Endodermal cell (in vitro differentiated cells): Measurements from ENCODE around the gene FOXO4. TPM values are rescaled to one million over a fixed set of nuclear protein-coding genes. Genes with fewer than 3 reads are reported as not detected.

Experiments
- DNase-seq: peaks from one replicate; pipeline ENCODE4 v3.0.0-alpha.2; 2017
- H3K27ac ChIP-seq: 2 replicates; pipeline ENCODE4 v1.5.1; 2013; ENCODE audit warnings: mild to moderate bottlenecking, low read depth, low read length, moderate library complexity
- H3K27me3 ChIP-seq: 2 replicates; pipeline ENCODE4 v1.6.1; 2013; ENCODE audit warnings: mild to moderate bottlenecking, low read length, moderate library complexity; ENCODE audit not compliant: insufficient read depth, control insufficient read depth, poor library complexity, severe bottlenecking
- H3K36me3 ChIP-seq: 2 replicates; pipeline ENCODE4 v1.7.0; 2013; ENCODE audit warnings: mild to moderate bottlenecking, low read length, moderate library complexity; ENCODE audit not compliant: control insufficient read depth, insufficient read depth
- H3K4me1 ChIP-seq: one replicate; pipeline ENCODE4 v1.7.0; 2013; ENCODE audit warnings: low read length; ENCODE audit not compliant: control insufficient read depth, insufficient read depth
- H3K4me3 ChIP-seq: 2 replicates; pipeline ENCODE4 v1.5.1; 2013; ENCODE audit warnings: mild to moderate bottlenecking, low read length, moderate library complexity
- H3K9ac ChIP-seq: 2 replicates; pipeline ENCODE4 v1.6.1; 2013; ENCODE audit warnings: mild to moderate bottlenecking, low read length, moderate library complexity; ENCODE audit not compliant: poor library complexity, severe bottlenecking; ENCODE audit errors: extremely low read depth
- H3K9me3 ChIP-seq: 2 replicates; pipeline ENCODE4 v1.6.1; 2013; ENCODE audit warnings: mild to moderate bottlenecking, low read length, moderate library complexity; ENCODE audit not compliant: control insufficient read depth
- H3K27ac Mint-ChIP-seq: 2 replicates; pipeline ENCODE4 v1.8.0; 2020; ENCODE audit warnings: mixed read lengths
- H3K27me3 Mint-ChIP-seq: 2 replicates; pipeline ENCODE4 v1.8.0; 2021; ENCODE audit warnings: mild to moderate bottlenecking, mixed read lengths; ENCODE audit not compliant: insufficient read depth
- H3K36me3 Mint-ChIP-seq: 2 replicates; pipeline ENCODE4 v1.8.0; 2020; ENCODE audit warnings: low read depth, mixed read lengths
- H3K4me1 Mint-ChIP-seq: 2 replicates; pipeline ENCODE4 v1.8.0; 2020; ENCODE audit warnings: mixed read lengths
- H3K4me3 Mint-ChIP-seq: 2 replicates; pipeline ENCODE4 v1.8.0; 2020; ENCODE audit warnings: mild to moderate bottlenecking, moderate library complexity, mixed read lengths
- H3K9me3 Mint-ChIP-seq: 2 replicates; pipeline ENCODE4 v1.8.0; 2020; ENCODE audit warnings: mild to moderate bottlenecking, mixed read lengths
- CTCF ChIP-seq: fragments of 200-600 bp; sonication (generic); conservative IDR thresholded peaks from 2 replicates; pipeline ENCODE4 v1.5.0; 2021; ENCODE audit warnings: antibody characterized with exemption, mild to moderate bottlenecking
- WGBS, 2 experiments: methylation state at CpG; one replicate each; pipeline versions ENCODE4 v1.1.5 to v1.1.7; 2013; ENCODE audit warnings: missing lambda C conversion rate in 2 of 2, mixed read lengths in 1 of 2; ENCODE audit not compliant: insufficient coverage in 1 of 2, insufficient read length in 1 of 2; 5-methylcytosine and 5-hydroxymethylcytosine counted together
- total RNA-seq, 2 donors: library from RNA; stranded (reverse); fragmentation: NEBNext Ultra II Directional in 1 of 2; extraction: Animal tissue kit (Norgen Biotek cat#: 25700) in 1 of 2; gene quantifications; 2 replicates in 1 of 2; 3 replicates in 1 of 2; pipeline ENCODE4 v1.2.1, GENCODE V29; 2021

Gene FOXO4
- total RNA-seq, 2 donors from 2014 or later = 14.6 to 17.5 TPM

DNA sequence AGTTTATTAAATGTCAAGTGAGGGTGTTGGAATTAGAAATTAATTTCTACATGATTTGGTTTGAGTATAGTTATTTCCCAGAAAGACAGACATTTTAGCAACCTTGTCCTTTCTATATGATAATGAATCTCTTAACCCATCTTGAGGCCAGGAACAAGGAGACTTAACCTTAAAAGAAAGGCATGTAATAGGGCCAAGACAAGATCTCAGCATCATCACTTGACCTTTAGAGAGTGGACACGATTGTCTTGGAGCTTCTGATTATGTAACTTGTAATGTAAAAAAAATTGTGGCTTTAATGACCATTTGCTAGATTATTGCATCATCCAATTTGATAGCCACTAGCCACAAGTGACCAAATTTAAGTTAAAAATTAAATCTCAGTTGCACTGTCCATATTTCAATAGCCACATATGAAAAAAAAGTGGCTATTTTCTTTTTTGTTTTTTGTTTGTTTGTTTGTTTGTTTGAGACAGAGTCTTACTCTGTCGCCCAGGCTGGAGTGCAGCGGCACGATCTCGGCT lies 13.5 kb upstream of the FOXO4 start:
- no peaks in the 10 kb centered on the region for H3K36me3 Mint-ChIP-seq
- Histone ChIP-seq H3K9me3 (no peaks in the 10 kb centered on the region), H3K27me3 (no peaks in the 10 kb centered on the region), H3K27ac (no peak overlapping the region), H3K9ac (no peak overlapping the region), H3K36me3 (no peaks in the 10 kb centered on the region), H3K4me1 (no peaks in the 10 kb centered on the region), H3K4me3 (no peak overlapping the region)
- TF ChIP-seq CTCF = no peak
- H3K4me3 Mint-ChIP-seq = no peak overlapping the region
- H3K27me3 Mint-ChIP-seq = peaks cover 2% of the 10 kb centered on the region
- no peak overlapping the region for H3K27ac Mint-ChIP-seq
- peaks cover 31% of the 10 kb centered on the region for H3K9me3 Mint-ChIP-seq
- 85% methylated on average over 5 of the region's 5 CpGs; no CpG with 5 or more reads in 1 of the 2 experiments for WGBS, 2 experiments
- H3K4me1 Mint-ChIP-seq = no peaks in the 10 kb centered on the region
- DNase-seq = no peak

- H3K27me3 ChIP-seq = no peaks in the 10 kb centered on the region
- Mint-ChIP-seq H3K4me3 (no peak overlapping the region), H3K27me3 (peaks cover 2% of the 10 kb centered on the region), H3K36me3 (no peaks in the 10 kb centered on the region), H3K9me3 (peaks cover 31% of the 10 kb centered on the region), H3K27ac (no peak overlapping the region), H3K4me1 (no peaks in the 10 kb centered on the region)
- no peak overlapping the region for H3K27ac ChIP-seq
- no peak overlapping the region for H3K4me3 ChIP-seq
- H3K4me1 ChIP-seq = no peaks in the 10 kb centered on the region
- no peak for DNase-seq
- no peaks in the 10 kb centered on the region for H3K36me3 ChIP-seq
- WGBS, 2 experiments = 92% methylated on average over 4 of the region's 4 CpGs; no CpG with 5 or more reads in 1 of the 2 experiments
- H3K9ac ChIP-seq = no peak overlapping the region
- no peaks in the 10 kb centered on the region for H3K9me3 ChIP-seq
- TF ChIP-seq CTCF = no peak
These were observed 12.8 kb upstream of the FOXO4 start for GRCh38 chrX:71082822-71083221.

GRCh38 chrX:71085900-71086299 lies 9.8 kb upstream of the FOXO4 start:
- no peaks in the 10 kb centered on the region for H3K27me3 Mint-ChIP-seq
- no peak overlapping the region for H3K9ac ChIP-seq
- WGBS, 2 experiments = 80 to 90% methylated on average over 1 to 3 of the region's 4 CpGs
- H3K4me1 ChIP-seq = no peaks in the 10 kb centered on the region
- H3K4me3 ChIP-seq = no peak overlapping the region
- TF ChIP-seq CTCF = no peak
- no peak overlapping the region for H3K27ac Mint-ChIP-seq
- no peak overlapping the region for H3K27ac ChIP-seq
- no peaks in the 10 kb centered on the region for H3K36me3 Mint-ChIP-seq
- no peak for DNase-seq
- no peaks in the 10 kb centered on the region for H3K9me3 ChIP-seq
- no peaks in the 10 kb centered on the region for H3K4me1 Mint-ChIP-seq
- no peaks in the 10 kb centered on the region for H3K36me3 ChIP-seq
- peaks cover 33% of the 10 kb centered on the region for H3K9me3 Mint-ChIP-seq
- no peaks in the 10 kb centered on the region for H3K27me3 ChIP-seq
- no peak overlapping the region for H3K4me3 Mint-ChIP-seq
